Loucy (cell line): ENCODE measurements around the gene CELF4.

Source experiments
- H2AFZ ChIP-seq: fragments of 200-600 bp; sonication (generic); 2 replicates; pipeline ENCODE4 v1.6.0; 2016; ENCODE audit warnings: antibody characterized with exemption, mild to moderate bottlenecking, low read length, moderate library complexity
- H3F3A ChIP-seq: fragments of 200-600 bp; 2 replicates; pipeline ENCODE4 v1.6.0; 2016; ENCODE audit warnings: antibody characterized with exemption, low read depth, mild to moderate bottlenecking
- H3K27me3 ChIP-seq: fragments of 200-600 bp; sonication (generic); 2 replicates; pipeline ENCODE4 v1.6.1; 2014; ENCODE audit warnings: low read length, mild to moderate bottlenecking; ENCODE audit not compliant: insufficient read depth, poor library complexity, severe bottlenecking
- H3K36me3 ChIP-seq: fragments of 200-600 bp; sonication (generic); 2 replicates; pipeline ENCODE4 v1.6.1; 2016; ENCODE audit warnings: low read length; ENCODE audit not compliant: insufficient read depth
- H3K4me1 ChIP-seq: fragments of 200-600 bp; sonication (generic); 2 replicates; pipeline ENCODE4 v1.5.1; 2014; ENCODE audit warnings: low read length, mild to moderate bottlenecking; ENCODE audit not compliant: insufficient read depth, poor library complexity, severe bottlenecking
- H3K4me2 ChIP-seq: fragments of 200-600 bp; sonication (generic); 2 replicates; pipeline ENCODE4 v1.6.0; 2014; ENCODE audit warnings: antibody characterized with exemption, low read length, low read depth, mild to moderate bottlenecking; ENCODE audit not compliant: poor library complexity, severe bottlenecking
- H3K4me3 ChIP-seq: fragments of 200-600 bp; sonication (generic); 2 replicates; pipeline ENCODE4 v1.5.1; 2014; ENCODE audit warnings: low read length, mild to moderate bottlenecking, mixed read lengths; ENCODE audit not compliant: poor library complexity, severe bottlenecking
- H3K79me2 ChIP-seq: fragments of 200-600 bp; sonication (generic); 2 replicates; pipeline ENCODE4 v1.6.1; 2014; ENCODE audit warnings: low read length; ENCODE audit not compliant: insufficient read depth
- H3K9ac ChIP-seq: fragments of 200-600 bp; sonication (generic); 2 replicates; pipeline ENCODE4 v1.6.0; 2014; ENCODE audit warnings: mild to moderate bottlenecking, low read depth, low read length, moderate library complexity; ENCODE audit not compliant: poor library complexity, severe bottlenecking
- H3K9me2 ChIP-seq: fragments of 200-600 bp; sonication (generic); replicated peaks from 2 replicates; pipeline ENCODE4 v1.6.1; 2016; ENCODE audit warnings: low read depth, low read length, mixed read lengths
- H3K9me3 ChIP-seq: fragments of 200-600 bp; sonication (generic); 2 replicates; pipeline ENCODE4 v1.6.1; 2014; ENCODE audit warnings: mild to moderate bottlenecking, antibody characterized with exemption, low read length, low read depth; ENCODE audit not compliant: insufficient read depth
- H4K20me1 ChIP-seq: fragments of 200-600 bp; sonication (generic); 2 replicates; pipeline ENCODE4 v1.6.0; 2014; ENCODE audit warnings: antibody characterized with exemption, low read length, mild to moderate bottlenecking; ENCODE audit not compliant: insufficient read depth, poor library complexity, severe bottlenecking
- EZH2phosphoT487 ChIP-seq: fragments of 200-600 bp; IDR thresholded peaks from 2 replicates; pipeline ENCODE4 v1.6.1; 2018; ENCODE audit warnings: antibody characterized with exemption, mild to moderate bottlenecking, moderate library complexity, borderline replicate concordance
- TF ChIP-seq, protein P1 (sequence below): fragments of 200-600 bp; sonication (generic); conservative IDR thresholded peaks from 2 replicates; pipeline ENCODE4 v1.5.1; 2014; ENCODE audit warnings: mild to moderate bottlenecking, antibody characterized with exemption, low read length

Gene CELF4

DNA sequence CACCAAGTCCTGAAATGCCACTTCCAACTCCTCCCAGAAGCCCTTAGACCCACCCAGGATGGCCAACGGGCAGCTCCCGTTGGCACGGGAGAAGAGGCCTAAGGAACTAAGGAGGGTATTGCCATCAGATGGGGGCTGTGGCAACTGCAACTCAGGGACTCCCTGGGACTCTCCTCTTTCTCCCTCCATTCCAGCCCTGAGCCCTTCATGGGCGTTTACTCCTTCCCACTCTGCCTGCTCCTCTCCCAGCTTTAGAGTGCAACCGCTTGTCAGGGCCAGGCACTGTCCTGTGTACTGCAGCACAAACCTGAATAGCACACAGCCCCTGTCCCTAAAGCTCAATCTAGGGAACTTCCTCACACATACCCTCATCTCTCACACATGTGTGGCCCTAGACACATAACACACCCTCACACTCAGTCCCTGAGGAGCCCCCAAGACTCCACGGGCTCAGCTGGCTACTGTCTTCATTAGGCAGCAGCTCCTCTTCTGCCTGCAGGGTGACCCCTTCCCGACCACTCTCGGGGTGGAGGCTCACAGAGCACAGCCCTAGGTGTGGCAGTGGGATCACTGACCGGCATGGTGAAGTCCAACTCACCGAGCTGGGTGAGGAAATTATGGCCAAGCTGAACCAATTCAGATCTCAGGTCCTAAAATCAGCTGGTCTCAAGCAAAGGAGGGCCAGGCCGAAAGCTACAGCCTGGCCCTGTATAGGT lies 316.3 kb downstream of the CELF4 start:
- no peaks in the 10 kb centered on the region for H3K4me1 ChIP-seq
- H3K9ac ChIP-seq: no peak overlapping the region
- no peaks in the 10 kb centered on the region for H3F3A ChIP-seq
- H3K79me2 ChIP-seq: no peaks in the 10 kb centered on the region
- no peaks in the 10 kb centered on the region for H3K9me2 ChIP-seq
- no peaks in the 10 kb centered on the region for H3K27me3 ChIP-seq
- H4K20me1 ChIP-seq: no peaks in the 10 kb centered on the region
- H3K9me3 ChIP-seq: no peaks in the 10 kb centered on the region
- no peak overlapping the region for H3K4me3 ChIP-seq
- no peak for TF ChIP-seq EZH2phosphoT487
- TF ChIP-seq, protein P1, sequence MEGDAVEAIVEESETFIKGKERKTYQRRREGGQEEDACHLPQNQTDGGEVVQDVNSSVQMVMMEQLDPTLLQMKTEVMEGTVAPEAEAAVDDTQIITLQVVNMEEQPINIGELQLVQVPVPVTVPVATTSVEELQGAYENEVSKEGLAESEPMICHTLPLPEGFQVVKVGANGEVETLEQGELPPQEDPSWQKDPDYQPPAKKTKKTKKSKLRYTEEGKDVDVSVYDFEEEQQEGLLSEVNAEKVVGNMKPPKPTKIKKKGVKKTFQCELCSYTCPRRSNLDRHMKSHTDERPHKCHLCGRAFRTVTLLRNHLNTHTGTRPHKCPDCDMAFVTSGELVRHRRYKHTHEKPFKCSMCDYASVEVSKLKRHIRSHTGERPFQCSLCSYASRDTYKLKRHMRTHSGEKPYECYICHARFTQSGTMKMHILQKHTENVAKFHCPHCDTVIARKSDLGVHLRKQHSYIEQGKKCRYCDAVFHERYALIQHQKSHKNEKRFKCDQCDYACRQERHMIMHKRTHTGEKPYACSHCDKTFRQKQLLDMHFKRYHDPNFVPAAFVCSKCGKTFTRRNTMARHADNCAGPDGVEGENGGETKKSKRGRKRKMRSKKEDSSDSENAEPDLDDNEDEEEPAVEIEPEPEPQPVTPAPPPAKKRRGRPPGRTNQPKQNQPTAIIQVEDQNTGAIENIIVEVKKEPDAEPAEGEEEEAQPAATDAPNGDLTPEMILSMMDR: no peak
- no peak overlapping the region for H2AFZ ChIP-seq
- H3K36me3 ChIP-seq: no peaks in the 10 kb centered on the region
- H3K4me2 ChIP-seq: no peak overlapping the region

DNA sequence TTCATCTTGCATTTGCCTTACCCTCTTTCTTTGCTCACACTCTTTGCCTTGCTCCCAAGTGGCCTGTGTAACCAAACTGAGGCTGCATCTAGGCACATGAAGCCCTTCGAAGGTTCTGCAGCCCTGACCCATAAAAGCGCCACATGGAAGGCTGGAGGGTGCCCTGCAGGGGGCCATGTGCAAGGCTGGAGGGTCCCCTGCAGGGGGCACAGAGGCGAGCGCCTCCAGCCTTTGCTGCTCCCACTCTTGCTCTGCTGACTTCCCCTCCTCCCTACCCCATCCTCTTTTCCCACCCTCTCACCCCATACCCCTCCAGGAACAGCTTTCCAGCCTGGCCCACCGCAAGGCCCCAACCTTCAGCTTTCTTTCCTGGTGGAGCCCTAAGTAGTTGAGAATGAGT lies 317.3 kb downstream of the CELF4 start:
- H3K4me3 ChIP-seq: no peak overlapping the region
- TF ChIP-seq EZH2phosphoT487: no peak
- TF ChIP-seq, protein P1: no peak
- no peaks in the 10 kb centered on the region for H3K36me3 ChIP-seq
- H3K4me2 ChIP-seq: no peak overlapping the region
- no peak overlapping the region for H3K9ac ChIP-seq
- no peaks in the 10 kb centered on the region for H3K79me2 ChIP-seq
- H2AFZ ChIP-seq: no peak overlapping the region
- no peaks in the 10 kb centered on the region for H3K4me1 ChIP-seq
- no peaks in the 10 kb centered on the region for H4K20me1 ChIP-seq
- no peaks in the 10 kb centered on the region for H3K9me2 ChIP-seq
- no peaks in the 10 kb centered on the region for H3F3A ChIP-seq
- no peaks in the 10 kb centered on the region for H3K9me3 ChIP-seq
- H3K27me3 ChIP-seq: no peaks in the 10 kb centered on the region

DNA sequence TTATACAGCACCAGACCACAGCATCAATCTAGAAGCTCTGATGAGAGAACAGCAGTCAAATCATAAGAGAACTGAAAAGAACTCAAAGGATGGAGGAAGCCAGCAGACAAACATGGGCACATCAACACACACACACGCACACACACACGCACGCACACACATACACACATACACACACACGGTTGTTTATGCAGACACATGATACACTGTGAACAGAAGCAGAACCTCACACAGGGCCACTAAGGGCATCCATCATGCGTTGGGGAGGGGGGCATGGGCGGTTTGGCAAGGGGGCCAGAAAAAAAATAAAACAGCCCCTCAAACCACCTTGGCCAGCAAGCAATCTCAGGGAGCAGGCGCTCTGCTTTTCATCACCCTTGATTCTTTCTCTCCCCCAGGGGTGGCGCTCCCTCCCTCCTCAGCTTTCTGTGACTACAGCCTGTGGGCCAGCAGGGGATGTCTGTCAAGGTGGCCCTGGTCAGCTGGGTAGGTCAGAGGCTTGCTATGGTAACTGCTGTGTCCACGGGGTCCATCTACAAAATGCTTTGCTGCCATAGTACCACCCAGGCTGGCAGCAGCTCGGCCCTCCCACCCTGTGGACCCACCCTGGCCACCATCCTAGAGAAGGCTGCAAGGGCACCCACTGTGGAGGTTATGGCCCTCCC lies 318.0 kb downstream of the CELF4 start:
- no peak overlapping the region for H3K9ac ChIP-seq
- no peaks in the 10 kb centered on the region for H3K9me2 ChIP-seq
- H3K4me3 ChIP-seq: no peak overlapping the region
- no peaks in the 10 kb centered on the region for H3K4me1 ChIP-seq
- no peak overlapping the region for H2AFZ ChIP-seq
- no peaks in the 10 kb centered on the region for H4K20me1 ChIP-seq
- H3K27me3 ChIP-seq: no peaks in the 10 kb centered on the region
- no peaks in the 10 kb centered on the region for H3F3A ChIP-seq
- no peaks in the 10 kb centered on the region for H3K79me2 ChIP-seq
- no peak overlapping the region for H3K4me2 ChIP-seq
- TF ChIP-seq EZH2phosphoT487: no peak
- TF ChIP-seq, protein P1: no peak
- H3K36me3 ChIP-seq: no peaks in the 10 kb centered on the region
- H3K9me3 ChIP-seq: no peaks in the 10 kb centered on the region
